HPDE6-E6E7 (cell line): ENCODE measurements around the gene NCCRP1.
A peak's percentile ranks its signal among the peaks of the same experiment; 100 is the strongest.

Experiments
- DNase-seq: peaks from one replicate; pipeline ENCODE4 v3.0.0; 2011; ENCODE audit warnings: missing footprints; ENCODE audit errors: extremely low spot score

Gene NCCRP1

GRCh38 chr19:39196860-39197562, at the start of gene NCCRP1:
Gene NCCRP1, plus strand, starts transcription at chr19:39196964. Its CDS starts 19 bp downstream, at chr19:39196983.
- DNase-seq, result no peak

- DNase-seq, result no peak
These were observed 49.3 kb upstream of the NCCRP1 start for GRCh38 chr19:39147480-39147879.

- no peak for DNase-seq
These were observed 47.7 kb upstream of the NCCRP1 start for GRCh38 chr19:39148939-39149529.

- DNase-seq, result no peak
These were observed 46.5 kb upstream of the NCCRP1 start for GRCh38 chr19:39150235-39150634.

- no peak for DNase-seq
These were observed 45.8 kb upstream of the NCCRP1 start for GRCh38 chr19:39150807-39151600.

- no peak for DNase-seq
These were observed 44.7 kb upstream of the NCCRP1 start for GRCh38 chr19:39152066-39152465.

GRCh38 chr19:39154100-39154628, 42.6 kb upstream of the NCCRP1 start:
- no peak for DNase-seq

- peak; percentile 77 for DNase-seq
These were observed 42.1 kb upstream of the NCCRP1 start for GRCh38 chr19:39154629-39155100.

GRCh38 chr19:39155114-39155700, 41.6 kb upstream of the NCCRP1 start:
- DNase-seq, result no peak

- DNase-seq, result no peak
These were observed 41.0 kb upstream of the NCCRP1 start for GRCh38 chr19:39155741-39156140.

- no peak for DNase-seq
These were observed 40.2 kb upstream of the NCCRP1 start for GRCh38 chr19:39156326-39157230.

GRCh38 chr19:39157275-39157996, 39.3 kb upstream of the NCCRP1 start:
- no peak for DNase-seq

- DNase-seq, result no peak
These were observed 38.8 kb upstream of the NCCRP1 start for GRCh38 chr19:39157997-39158389.

GRCh38 chr19:39158646-39159260, 38.0 kb upstream of the NCCRP1 start:
- no peak for DNase-seq

GRCh38 chr19:39160523-39160861, 36.3 kb upstream of the NCCRP1 start:
- no peak for DNase-seq

GRCh38 chr19:39160889-39161672, 35.7 kb upstream of the NCCRP1 start:
- no peak for DNase-seq

GRCh38 chr19:39162441-39163043, 34.2 kb upstream of the NCCRP1 start:
- DNase-seq, result no peak

- DNase-seq, result no peak
These were observed 33.1 kb upstream of the NCCRP1 start for GRCh38 chr19:39163621-39164020.

- DNase-seq, result no peak
These were observed 32.5 kb upstream of the NCCRP1 start for GRCh38 chr19:39164289-39164688.
